Spleen (tissue), 11 donors: Measurements from ENCODE around the gene MYCBPAP. TPM values are rescaled to one million over a fixed set of nuclear protein-coding genes. Genes with fewer than 3 reads are reported as not detected.

Source experiments
- DNase-seq: peaks from one replicate; pipeline ENCODE4 v3.0.0-alpha.2; 2020
- H3K27ac ChIP-seq, 8 donors: fragments of 200-600 bp; sonication (generic) in 7 of 8; 1 replicate in 4 of 8; 2 replicates in 4 of 8; pipeline versions ENCODE4 v1.5.0 to v1.8.0; 2016 to 2021; ENCODE audit warnings: inconsistent platforms in 4 of 8, mild to moderate bottlenecking in 4 of 8, moderate library complexity in 1 of 8
- H3K27me3 ChIP-seq, 7 donors: fragments of 200-600 bp; sonication (generic) in 6 of 7; replicated peaks in 1 of 7; 1 replicate in 4 of 7; 2 replicates in 3 of 7; pipeline versions ENCODE4 v1.5.0 to v1.8.0; 2016 to 2021; ENCODE audit warnings: inconsistent platforms in 3 of 7, mild to moderate bottlenecking in 1 of 7
- H3K36me3 ChIP-seq, 6 donors: fragments of 200-600 bp; sonication (generic) in 5 of 6; 1 replicate in 4 of 6; 2 replicates in 2 of 6; pipeline versions ENCODE4 v1.5.0 to v1.8.0; 2016 to 2021; ENCODE audit warnings: inconsistent platforms in 2 of 6
- H3K4me1 ChIP-seq, 6 donors: fragments of 200-600 bp; sonication (generic) in 5 of 6; 1 replicate in 3 of 6; 2 replicates in 3 of 6; pipeline versions ENCODE4 v1.5.0 to v1.8.0; 2016 to 2021; ENCODE audit warnings: inconsistent platforms in 3 of 6
- H3K4me3 ChIP-seq, 8 donors: fragments of 200-600 bp; sonication (generic) in 7 of 8; 1 replicate in 4 of 8; 2 replicates in 4 of 8; pipeline versions ENCODE4 v1.5.0 to v1.8.0; 2016 to 2021; ENCODE audit warnings: inconsistent platforms in 4 of 8, mild to moderate bottlenecking in 4 of 8, moderate library complexity in 2 of 8
- H3K9me3 ChIP-seq, 8 donors: fragments of 200-600 bp; sonication (generic) in 7 of 8; 1 replicate in 4 of 8; 2 replicates in 4 of 8; pipeline versions ENCODE4 v1.5.0 to v1.8.0; 2016 to 2021; ENCODE audit warnings: inconsistent platforms in 4 of 8
- CTCF ChIP-seq, 11 experiments: fragments of 200-600 bp in 7 of 11; fragments of 450-650 bp in 4 of 11; sonication (generic) in 4 of 11; IDR thresholded peaks in 8 of 11; conservative IDR thresholded peaks in 3 of 11; 1 replicate in 7 of 11; 2 replicates in 4 of 11; pipeline versions ENCODE4 v1.4.0 to v1.8.0; 2016 to 2021; ENCODE audit warnings: antibody characterized with exemption in 11 of 11, inconsistent platforms in 4 of 11, mild to moderate bottlenecking in 1 of 11
- POLR2A ChIP-seq, 3 donors: fragments of 450-650 bp; IDR thresholded peaks; one replicate each; pipeline ENCODE4 v1.5.1; 2017; ENCODE audit warnings: antibody characterized with exemption in 3 of 3, mild to moderate bottlenecking in 1 of 3
- POLR2AphosphoS5 ChIP-seq, 3 donors: sonication (generic); formaldehyde crosslinking; IDR thresholded peaks; one replicate each; pipeline ENCODE4 v1.5.1; 2017; ENCODE audit warnings: antibody characterized with exemption in 3 of 3
- WGBS, 5 donors: extraction: QIAGEN DNeasy Blood & Tissue Kit in 3 of 5; methylation state at CpG; one replicate each; pipeline versions ENCODE4 v1.1.5 to v1.1.7; 2013 to 2018; 5-methylcytosine and 5-hydroxymethylcytosine counted together
- intact Hi-C: fragments of 100-400 bp; cut with DNase I; formaldehyde crosslinking; loops from one replicate; pipeline ENCODE4 v1.15.0; 2023; ENCODE audit warnings: low total_unique reads
- polyA plus RNA-seq, 3 donors: library from polyadenylated mRNA; stranded (reverse); fragments of 200-250 nt; gene quantifications; one replicate each; pipeline ENCODE4 v1.2.1, GENCODE V29; 2013
- total RNA-seq, 7 donors: library from RNA; depleted of rRNA in 3 of 7; stranded (reverse); fragments of >200 nt in 3 of 7; fragmentation: NEBNext Ultra II Directional in 4 of 7; extraction: Animal tissue kit (Norgen Biotek cat#: 25700) in 4 of 7; gene quantifications; one replicate each; pipeline versions ENCODE4 v1.1.0 to v1.2.1, GENCODE V29; 2016 to 2021
- donor health status: healthy with polysubstance abuse.
- donor health status: DM: no; HTN: no; CAD: no; lungs with moderate emphysema.
- donor health status: DM: no; HTN: no; CAD: no.
- donor health status: Bipolar disorder and iron deficiency.
- donor health status: healthy.
- donor health status: DM: no; HTN: no; CAD: no.
- donor health status: DM: yes; HTN: yes; CAD: no.

The MYCBPAP gene
- total and polyA plus RNA-seq, 10 donors: 0.15 to 2.8 (median 0.84) TPM

- TF ChIP-seq POLR2A (IDR thresholded peaks at IDR 0.05) (no peak), POLR2AphosphoS5 (IDR thresholded peaks at IDR 0.05) (peak in 2 of 3 donors; percentile 43 to 80), CTCF (IDR thresholded peaks at IDR 0.05 in 8 of 11, conservative IDR thresholded peaks at IDR 0.05 in 3 of 11) (peak; percentile 44 to 86 (median 79))
- WGBS, 5 donors: 14 to 36% (median 21%) methylated on average over 7 of the region's 7 CpGs
These were observed 25.7 kb upstream of the MYCBPAP start for GRCh38 chr17:50482516-50482915.

GRCh38 chr17:50483266-50483665 is 25.0 kb upstream of the MYCBPAP start:
- TF ChIP-seq POLR2A (IDR thresholded peaks at IDR 0.05): no peak
- no peak for TF ChIP-seq POLR2AphosphoS5 (IDR thresholded peaks at IDR 0.05)
- TF ChIP-seq CTCF (IDR thresholded peaks at IDR 0.05 in 8 of 11, conservative IDR thresholded peaks at IDR 0.05 in 3 of 11): no peak
- Histone ChIP-seq H3K9me3 (no peaks in the 10 kb centered on the region), H3K4me1 (peaks cover 15 to 45% (median 35%) of the 10 kb centered on the region in 6 donors), H3K36me3 (peaks cover 0 to 65% (median 35%) of the 10 kb centered on the region in 6 donors), H3K27me3 (no peaks in the 10 kb centered on the region), H3K27ac (no peak overlapping the region), H3K4me3 (no peak overlapping the region)
- 82 to 98% (median 93%) methylated on average over 5 of the region's 5 CpGs for WGBS, 5 donors
- intact Hi-C loops: no loop called here
- peak; percentile 50 for DNase-seq

More at GRCh38 chr17:50482516-50482915, 25.7 kb upstream of the MYCBPAP start:
- Histone ChIP-seq H3K36me3 (peaks cover 0 to 60% (median 35%) of the 10 kb centered on the region in 6 donors), H3K9me3 (no peaks in the 10 kb centered on the region), H3K4me1 (peaks cover 18 to 49% (median 42%) of the 10 kb centered on the region in 6 donors), H3K27me3 (no peaks in the 10 kb centered on the region), H3K4me3 (no peak overlapping the region), H3K27ac (peak overlapping the region in 4 of 8 donors; percentile 34 to 50 (median 50))
- intact Hi-C loops: no loop called here
- peak; percentile 93 for DNase-seq

GRCh38 chr17:50484386-50485155 is 23.7 kb upstream of the MYCBPAP start:
- Histone ChIP-seq H3K36me3 (peaks cover 0 to 65% (median 35%) of the 10 kb centered on the region in 6 donors), H3K27me3 (no peaks in the 10 kb centered on the region), H3K4me1 (peaks cover 10 to 34% (median 30%) of the 10 kb centered on the region in 6 donors), H3K9me3 (no peaks in the 10 kb centered on the region), H3K27ac (no peak overlapping the region), H3K4me3 (no peak overlapping the region)
- WGBS, 5 donors: 95 to 98% (median 96%) methylated on average over 11 of the region's 11 CpGs
- intact Hi-C loops: no loop called here
- TF ChIP-seq CTCF (IDR thresholded peaks at IDR 0.05 in 8 of 11, conservative IDR thresholded peaks at IDR 0.05 in 3 of 11) (no peak), POLR2A (IDR thresholded peaks at IDR 0.05) (no peak), POLR2AphosphoS5 (IDR thresholded peaks at IDR 0.05) (no peak)
- DNase-seq: peak; percentile 70
